ENCODE measurements around the gene HINT1. TPM values are rescaled to one million over a fixed set of nuclear protein-coding genes. Genes with fewer than 3 reads are reported as not detected.
A peak's percentile ranks its signal among the peaks of the same experiment; 100 is the strongest.

Gene HINT1
- 100 to 1,000 TPM; 198 to 422 (median 249) TPM for total RNA-seq

- TF ChIP-seq, protein P1, sequence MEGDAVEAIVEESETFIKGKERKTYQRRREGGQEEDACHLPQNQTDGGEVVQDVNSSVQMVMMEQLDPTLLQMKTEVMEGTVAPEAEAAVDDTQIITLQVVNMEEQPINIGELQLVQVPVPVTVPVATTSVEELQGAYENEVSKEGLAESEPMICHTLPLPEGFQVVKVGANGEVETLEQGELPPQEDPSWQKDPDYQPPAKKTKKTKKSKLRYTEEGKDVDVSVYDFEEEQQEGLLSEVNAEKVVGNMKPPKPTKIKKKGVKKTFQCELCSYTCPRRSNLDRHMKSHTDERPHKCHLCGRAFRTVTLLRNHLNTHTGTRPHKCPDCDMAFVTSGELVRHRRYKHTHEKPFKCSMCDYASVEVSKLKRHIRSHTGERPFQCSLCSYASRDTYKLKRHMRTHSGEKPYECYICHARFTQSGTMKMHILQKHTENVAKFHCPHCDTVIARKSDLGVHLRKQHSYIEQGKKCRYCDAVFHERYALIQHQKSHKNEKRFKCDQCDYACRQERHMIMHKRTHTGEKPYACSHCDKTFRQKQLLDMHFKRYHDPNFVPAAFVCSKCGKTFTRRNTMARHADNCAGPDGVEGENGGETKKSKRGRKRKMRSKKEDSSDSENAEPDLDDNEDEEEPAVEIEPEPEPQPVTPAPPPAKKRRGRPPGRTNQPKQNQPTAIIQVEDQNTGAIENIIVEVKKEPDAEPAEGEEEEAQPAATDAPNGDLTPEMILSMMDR (IDR thresholded peaks at IDR 0.05) = peak in 3 of 6 experiments; percentile 15 to 30 (median 21)
- TF ChIP-seq POLR2A (IDR thresholded peaks at IDR 0.05) = peak; percentile 75 to 87
- Histone ChIP-seq H3K36me3 (peaks cover 0 to 25% (median 0%) of the 10 kb centered on the region in 3 donors), H3K4me3 (peak within 1 kb of the TSS; percentile 68 to 95 (median 76)), H3K4me1 (peaks cover 0 to 17% (median 7%) of the 10 kb centered on the region in 4 donors), H3K9me3 (no peaks in the 10 kb centered on the region), H3K27ac (peak within 1 kb of the TSS; percentile 90 to 99 (median 94)), H3K27me3 (no peaks in the 10 kb centered on the region)
- peak; percentile 92 to 97 (median 96) for DNase-seq
Measured at GRCh38 chr5:131165119-131165727, at the start of gene HINT1. Gene HINT1, minus strand, starts transcription at chr5:131165256. Its CDS starts 51 bp downstream, at chr5:131165205.

DNA sequence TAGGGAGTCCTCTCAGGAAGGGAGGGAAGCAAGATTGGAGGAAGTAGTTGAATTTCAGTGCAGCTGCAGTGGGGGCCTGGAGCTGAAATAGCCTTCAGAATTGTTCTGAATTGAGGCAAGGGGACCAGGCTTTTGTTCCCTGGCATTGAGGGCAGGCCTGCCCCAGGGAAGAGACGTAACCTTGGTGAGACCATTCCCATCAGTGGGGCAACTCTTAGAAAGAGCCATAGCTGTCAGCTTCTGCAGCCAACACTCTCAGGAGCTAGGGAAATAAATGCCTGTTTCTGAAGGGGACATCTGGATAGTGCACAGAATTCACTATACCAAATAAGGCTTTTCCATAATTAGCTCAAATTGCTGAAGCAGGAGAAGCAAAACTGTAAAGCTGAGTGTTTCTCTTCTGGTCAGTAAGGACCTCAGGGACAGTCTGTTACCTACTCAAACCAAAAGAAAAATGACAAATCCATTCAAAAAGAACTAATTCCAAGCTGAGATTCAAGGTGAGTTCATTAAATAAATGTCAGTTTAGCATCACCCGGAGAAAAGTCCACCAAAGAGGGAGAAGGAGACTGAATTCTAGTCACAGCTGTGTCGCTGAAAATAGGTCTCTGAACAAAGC, 49.7 kb upstream of the HINT1 start:
- Histone ChIP-seq H3K4me3 (no peak overlapping the region), H3K27me3 (no peaks in the 10 kb centered on the region), H3K9me3 (no peaks in the 10 kb centered on the region), H3K36me3 (no peaks in the 10 kb centered on the region), H3K27ac (no peak overlapping the region), H3K4me1 (peaks cover 0 to 5% (median 0%) of the 10 kb centered on the region in 4 donors)
- DNase-seq = no peak
- TF ChIP-seq, protein P1 (IDR thresholded peaks at IDR 0.05) = no peak
- TF ChIP-seq POLR2A (IDR thresholded peaks at IDR 0.05) = no peak

DNA sequence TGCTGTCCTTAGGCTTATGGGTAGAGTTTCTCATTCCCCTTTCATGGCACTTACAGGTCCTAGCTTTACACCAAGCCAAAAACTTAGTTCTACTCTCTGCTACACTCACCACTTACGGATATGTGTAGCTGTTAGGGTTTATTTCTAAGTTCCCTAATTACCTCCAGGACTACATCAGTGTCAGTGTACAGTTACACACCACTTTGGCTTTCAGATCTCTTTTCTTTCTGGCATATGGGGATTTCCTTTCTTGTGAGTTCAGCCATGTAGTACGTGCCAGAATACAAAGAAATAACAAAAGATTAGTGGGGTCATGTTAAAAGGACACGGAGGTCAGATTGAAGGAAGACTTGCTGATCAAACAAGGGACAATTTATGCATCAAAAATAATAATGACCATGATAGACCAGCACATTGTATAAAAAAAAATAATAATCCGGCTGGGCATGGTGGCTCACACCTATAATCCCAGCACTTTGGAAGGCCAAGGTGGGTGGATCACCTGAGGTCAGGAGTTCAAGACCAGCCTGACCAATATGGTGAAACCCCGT, 47.5 kb upstream of the HINT1 start:
- Histone ChIP-seq H3K27ac (peak overlapping the region in 1 of 4 donors; percentile 76), H3K27me3 (no peaks in the 10 kb centered on the region), H3K36me3 (no peaks in the 10 kb centered on the region), H3K4me1 (peaks cover 0 to 5% (median 0%) of the 10 kb centered on the region in 4 donors), H3K9me3 (no peaks in the 10 kb centered on the region), H3K4me3 (no peak overlapping the region)
- no peak for DNase-seq
- TF ChIP-seq POLR2A (IDR thresholded peaks at IDR 0.05) = no peak
- TF ChIP-seq, protein P1 (IDR thresholded peaks at IDR 0.05) = no peak

GRCh38 chr5:131211669-131212068, 46.6 kb upstream of the HINT1 start:
- H3K4me3 ChIP-seq = no peak overlapping the region
- no peaks in the 10 kb centered on the region for H3K27me3 ChIP-seq
- H3K4me1 ChIP-seq = peaks cover 0 to 5% (median 0%) of the 10 kb centered on the region in 4 donors
- H3K36me3 ChIP-seq = no peaks in the 10 kb centered on the region
- H3K9me3 ChIP-seq = no peaks in the 10 kb centered on the region
- TF ChIP-seq, protein P1 (IDR thresholded peaks at IDR 0.05) = no peak
- TF ChIP-seq POLR2A (IDR thresholded peaks at IDR 0.05) = no peak
- peak overlapping the region in 1 of 4 donors; percentile 76 for H3K27ac ChIP-seq
- no peak for DNase-seq

DNA sequence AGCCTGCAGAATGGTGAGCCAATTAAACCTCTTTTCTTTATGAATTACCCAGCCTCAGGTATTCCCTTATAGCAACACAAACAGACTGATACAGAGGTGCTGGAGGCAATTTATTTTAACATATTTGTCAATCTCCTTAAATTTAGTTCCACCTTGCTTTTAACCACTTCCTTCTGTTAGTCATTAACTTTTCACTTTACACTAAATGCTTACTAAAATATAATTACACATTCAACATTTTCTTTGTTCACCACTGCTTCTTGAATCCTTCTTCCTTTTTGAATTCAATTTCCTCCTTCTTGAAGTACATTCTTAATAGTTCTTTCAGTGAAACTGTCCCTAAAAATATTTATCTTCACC, 45.1 kb upstream of the HINT1 start:
- DNase-seq = no peak
- no peaks in the 10 kb centered on the region for H3K27me3 ChIP-seq
- TF ChIP-seq, protein P1 (IDR thresholded peaks at IDR 0.05) = no peak
- TF ChIP-seq POLR2A (IDR thresholded peaks at IDR 0.05) = no peak
- peak overlapping the region in 2 of 4 donors; percentile 59 to 76 for H3K27ac ChIP-seq
- H3K9me3 ChIP-seq = no peaks in the 10 kb centered on the region
- H3K36me3 ChIP-seq = no peaks in the 10 kb centered on the region
- peak overlapping the region in 1 of 4 donors; percentile 14 for H3K4me3 ChIP-seq
- H3K4me1 ChIP-seq = peaks cover 0 to 5% (median 0%) of the 10 kb centered on the region in 4 donors

Measured in Peyer's patch (tissue), 4 donors.